Measurements from ENCODE around the gene TRAF4. TPM values are rescaled to one million over a fixed set of nuclear protein-coding genes. Genes with fewer than 3 reads are reported as not detected.

TRAF4 gene
- total RNA-seq = 28.9 TPM

GRCh38 chr17:28743243-28744103, at the start of gene TRAF4:
Gene TRAF4, plus strand, starts transcription at chr17:28744011. Its CDS starts 102 bp downstream, at chr17:28744113.

GRCh38 chr17:28711723-28712031, 32.1 kb upstream of the TRAF4 start, which contains the start of gene PROCA1:
Gene PROCA1, minus strand, starts transcription at chr17:28711888. Its CDS starts 228 bp downstream, at chr17:28711660.

DNA sequence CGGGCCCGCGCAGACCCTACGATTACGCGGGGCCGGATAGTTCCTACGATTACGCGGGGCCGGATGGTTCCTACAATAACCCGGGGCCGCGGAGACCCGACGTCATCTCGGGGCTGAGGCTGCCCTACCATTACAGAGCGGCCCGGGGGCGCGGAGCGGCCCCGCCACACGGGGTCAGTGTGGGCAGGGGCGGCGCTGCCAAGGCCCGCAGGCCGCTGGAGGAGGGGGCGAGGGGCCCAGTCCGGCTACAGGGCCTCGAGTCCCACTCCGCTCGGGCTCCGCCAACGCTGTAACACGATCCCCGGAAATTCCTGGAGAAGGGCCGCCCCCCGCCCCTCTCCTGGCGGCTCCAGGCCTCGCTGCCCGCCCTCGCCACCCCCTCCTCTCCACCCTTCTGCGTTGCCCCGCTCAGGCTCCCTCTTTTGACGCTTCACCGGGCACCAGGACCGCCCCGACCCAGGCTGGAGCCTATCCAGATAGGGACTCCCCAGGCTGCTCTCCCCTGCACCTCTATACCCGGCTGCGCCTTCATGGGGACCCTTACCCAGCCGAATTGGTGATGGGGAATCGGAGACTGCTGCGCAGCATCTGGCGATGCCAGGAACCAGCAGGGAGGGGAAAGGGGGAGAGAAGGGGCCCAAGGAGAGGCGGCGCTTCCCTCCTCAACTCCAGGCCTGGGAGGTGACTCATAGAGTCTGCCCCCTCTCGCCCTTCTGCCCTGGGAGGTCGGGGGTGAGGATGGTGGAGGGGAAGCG, 26.1 kb upstream of the TRAF4 start, which contains the start of gene RAB34:
Gene RAB34, minus strand, starts transcription at position 291 of the 755 bp plus-strand sequence. CDS start 602 bp downstream, outside the sequence.

GRCh38 chr17:28726226-28726626, 17.6 kb upstream of the TRAF4 start, which contains the start of gene TLCD1:
Gene TLCD1, minus strand, starts transcription at chr17:28726233. Its CDS starts 136 bp downstream, at chr17:28726097.

DNA sequence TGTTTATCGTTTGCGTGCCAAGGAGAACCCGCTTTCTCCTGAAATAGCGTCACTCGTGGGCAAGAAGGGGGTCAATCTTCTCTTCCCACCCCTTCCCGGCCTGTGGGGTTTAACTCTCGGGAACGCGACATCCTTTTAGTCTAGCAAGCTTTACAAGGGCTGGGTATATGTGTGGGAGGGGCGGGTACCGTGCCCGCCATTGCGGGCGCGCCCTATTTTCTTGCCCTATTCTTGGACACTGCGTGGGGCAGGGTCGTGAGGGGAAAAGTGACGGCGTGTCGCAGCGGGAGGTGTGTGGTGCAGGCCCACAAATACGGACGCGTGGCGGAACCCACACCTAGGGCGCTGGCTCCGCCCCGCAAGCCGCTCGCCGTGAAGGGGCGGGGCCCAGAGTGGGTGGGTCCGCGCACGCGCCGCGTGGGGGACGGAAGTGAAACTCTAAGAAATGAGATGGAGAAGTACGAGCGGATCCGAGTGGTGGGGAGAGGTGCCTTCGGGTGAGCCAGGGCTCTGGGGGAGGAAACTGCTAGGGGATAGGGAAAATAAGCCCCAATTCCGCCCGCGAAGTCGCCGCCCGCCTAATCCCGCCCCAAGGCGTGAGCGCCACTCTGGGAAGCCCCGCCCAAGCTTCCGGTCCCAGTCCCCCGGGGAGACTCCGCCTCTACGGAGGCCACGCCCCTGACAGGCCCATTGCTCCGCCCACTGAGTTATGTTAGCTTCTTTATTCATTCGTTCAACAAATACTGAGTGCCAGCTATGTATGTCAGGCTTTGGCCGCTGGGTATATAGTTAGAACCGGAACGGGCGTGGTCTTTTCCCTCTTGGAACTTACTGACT, 15.2 kb upstream of the TRAF4 start, which contains the start of gene NEK8:
Gene NEK8, plus strand, starts transcription at position 425 of the 837 bp plus-strand sequence. Its CDS starts 26 bp downstream, at position 451.

Other genes with a start within 250 kb of the TRAF4 start
- gene FOXN1, start 237.7 kb upstream of the TRAF4 start, total RNA-seq = not detected
- 288 TPM for gene UNC119, start 191.4 kb upstream of the TRAF4 start, total RNA-seq
- 44.8 TPM for gene PIGS, start 172.5 kb upstream of the TRAF4 start, total RNA-seq
- 134 TPM for gene ALDOC, start 167.1 kb upstream of the TRAF4 start, total RNA-seq
- 17.5 TPM for gene SPAG5, start 145.0 kb upstream of the TRAF4 start, total RNA-seq
- gene RSKR, start 129.8 kb upstream of the TRAF4 start, total RNA-seq = 29.6 TPM
- 100 TPM for gene BLTP2, start 98.9 kb upstream of the TRAF4 start, total RNA-seq
- gene SDF2, start 82.1 kb upstream of the TRAF4 start, total RNA-seq = 55.7 TPM
- 80.0 TPM for gene SUPT6H, start 81.8 kb upstream of the TRAF4 start, total RNA-seq
- 5.4 TPM for gene PROCA1, start 32.1 kb upstream of the TRAF4 start, total RNA-seq
- gene RAB34, start 26.1 kb upstream of the TRAF4 start, total RNA-seq = 53.9 TPM
- 234 TPM for gene RPL23A, start 24.0 kb upstream of the TRAF4 start, total RNA-seq
- 1.1 TPM for gene TLCD1, start 17.8 kb upstream of the TRAF4 start, total RNA-seq
- 3.1 TPM for gene NEK8, start 15.2 kb upstream of the TRAF4 start, total RNA-seq
- 17.9 TPM for gene FAM222B, start 98.8 kb downstream of the TRAF4 start, total RNA-seq
- gene ERAL1, start 111.0 kb downstream of the TRAF4 start, total RNA-seq = 32.9 TPM
- 47.6 TPM for gene FLOT2, start 153.7 kb downstream of the TRAF4 start, total RNA-seq
- 23.8 TPM for gene DHRS13, start 159.1 kb downstream of the TRAF4 start, total RNA-seq
- 50.6 TPM for gene PHF12, start 207.5 kb downstream of the TRAF4 start, total RNA-seq